ENCODE results near the gene MT1M. TPM values are rescaled to one million over a fixed set of nuclear protein-coding genes. Genes with fewer than 3 reads are reported as not detected.
"Not testable (repeated sequence)": the region's sequence is repeated elsewhere in the genome, so short reads cannot be mapped to it uniquely, and the experiment has no call there.

Gene MT1M
- total RNA-seq (2.4 TPM), polyA plus RNA-seq (ENCODE audit: insufficient read depth in 1 of 8, insufficient read length in 8 of 8, low replicate concordance in 1 of 8) (1 to 10 TPM in 2 of 8 donors, under 1 TPM in 6; 0.34 to 1.2 (median 0.59) TPM)
- long read RNA-seq, donor 1: 0 reads
- long read RNA-seq, donor 2: 0 reads
- long read RNA-seq, donor 3: 0 reads
- long read RNA-seq, donor 4: 0 reads
- long read RNA-seq, donor 5, partial matches to known transcripts: 0 of 1 reads
- long read RNA-seq, donor 5, other reads (novel, unspliced or antisense): 0 of 1 reads
- long read RNA-seq, donor 6, partial matches to known transcripts: 0 of 1 reads
- long read RNA-seq, donor 6, other reads (novel, unspliced or antisense): 0 of 1 reads
- long read RNA-seq, donor 7: 0 reads
- long read RNA-seq, donor 8, partial matches to known transcripts: 0 of 1 reads
- long read RNA-seq, donor 8, other reads (novel, unspliced or antisense): 0 of 1 reads
- long read RNA-seq, donor 9, partial matches to known transcripts: 0 of 1 reads
- long read RNA-seq, donor 9, other reads (novel, unspliced or antisense): 0 of 1 reads
- long read RNA-seq, donor 10: 0 reads
- long read RNA-seq, donor 11, partial matches to known transcripts: 0 of 4 reads
- long read RNA-seq, donor 11, other reads (novel, unspliced or antisense): 0 of 4 reads

DNA sequence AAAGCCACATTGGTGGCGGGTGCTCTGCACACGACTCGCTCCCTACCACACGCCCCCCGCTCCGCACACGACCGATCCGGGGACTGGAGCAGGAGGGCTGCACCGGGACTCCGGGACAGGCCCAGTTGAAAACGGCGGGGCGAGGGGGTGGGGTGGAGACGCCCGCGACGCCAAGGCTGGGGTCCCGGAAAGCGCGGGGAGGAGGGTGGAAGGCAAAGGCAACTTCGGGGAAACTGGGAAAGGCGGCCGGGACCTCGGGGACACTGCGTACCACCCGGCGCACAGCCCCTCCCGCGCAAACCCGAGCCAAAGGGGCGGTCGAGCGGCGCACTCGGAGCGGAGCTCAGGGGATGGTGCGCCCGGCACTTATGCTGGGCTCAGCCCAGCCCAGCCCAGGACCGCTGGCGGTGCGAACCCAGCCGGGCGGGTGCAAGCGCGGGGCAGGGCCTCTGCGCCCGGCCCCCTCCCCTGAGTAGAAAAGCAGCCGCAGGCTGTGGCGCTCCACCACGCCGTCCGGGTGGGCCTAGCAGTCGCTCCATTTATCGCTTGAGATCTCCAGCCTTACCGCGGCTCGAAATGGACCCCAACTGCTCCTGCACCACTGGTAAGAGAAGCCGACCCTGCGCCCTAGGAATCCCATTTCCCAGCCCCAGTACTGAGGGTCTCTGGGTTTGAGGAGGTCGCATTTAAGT lies at the start of gene MT1M:
Gene MT1M, plus strand, starts transcription at position 504 of the 692 bp plus-strand sequence. Its CDS starts 73 bp downstream, at position 577.
- peaks cover 68% of the 10 kb centered on the region for H3K27me3 ChIP-seq (ENCODE audit: control insufficient read depth, insufficient read depth, low read length)
- H3K27ac ChIP-seq (ENCODE audit: low read length): peak within 1 kb of the TSS; percentile 2
- H3K4me1 ChIP-seq (ENCODE audit: control insufficient read depth, insufficient read depth, low read length): peaks cover 17% of the 10 kb centered on the region
- H3K4me3 ChIP-seq (ENCODE audit: low read length): peak within 1 kb of the TSS; percentile 43
- no peaks in the 10 kb centered on the region for H3K9me3 ChIP-seq (replicated peaks; ENCODE audit: control insufficient read depth, low read depth, low read length)
- H3K36me3 ChIP-seq (ENCODE audit: control insufficient read depth, insufficient read depth, low read length): no peaks in the 10 kb centered on the region
- peak; percentile 67 for DNase-seq
- under 1% methylated on average over 50 of the region's 61 CpGs for WGBS (ENCODE audit: insufficient coverage)

DNA sequence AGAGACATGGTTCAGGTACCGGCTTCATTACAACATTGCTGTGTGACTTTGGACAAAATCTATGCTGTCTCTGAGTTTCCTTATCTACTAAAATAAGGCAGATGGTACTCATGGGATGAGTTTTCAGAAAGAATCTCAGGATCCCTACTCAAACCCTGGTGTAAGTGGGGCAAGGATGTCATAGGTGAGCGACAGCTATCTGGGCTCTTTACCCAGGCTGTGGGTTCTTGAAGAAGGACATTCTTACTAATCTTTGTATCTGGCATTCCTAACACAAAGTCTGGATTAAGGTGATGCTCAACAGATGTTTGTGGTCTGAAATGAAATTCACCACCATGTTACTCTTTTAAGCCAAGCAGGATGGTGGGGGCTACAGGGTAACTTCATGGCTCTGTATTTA lies 49.5 kb upstream of the MT1M start:
- peaks cover 27% of the 10 kb centered on the region for H3K27me3 ChIP-seq (ENCODE audit: control insufficient read depth, insufficient read depth, low read length)
- not testable (repeated sequence) for H3K9me3 ChIP-seq (replicated peaks; ENCODE audit: control insufficient read depth, low read depth, low read length); H3K4me1 ChIP-seq (ENCODE audit: control insufficient read depth, insufficient read depth, low read length); H3K36me3 ChIP-seq (ENCODE audit: control insufficient read depth, insufficient read depth, low read length); DNase-seq; H3K4me3 ChIP-seq (ENCODE audit: low read length); H3K27ac ChIP-seq (ENCODE audit: low read length)
- WGBS (ENCODE audit: insufficient coverage): no CpG with 5 or more reads among the region's 2 CpGs

DNA sequence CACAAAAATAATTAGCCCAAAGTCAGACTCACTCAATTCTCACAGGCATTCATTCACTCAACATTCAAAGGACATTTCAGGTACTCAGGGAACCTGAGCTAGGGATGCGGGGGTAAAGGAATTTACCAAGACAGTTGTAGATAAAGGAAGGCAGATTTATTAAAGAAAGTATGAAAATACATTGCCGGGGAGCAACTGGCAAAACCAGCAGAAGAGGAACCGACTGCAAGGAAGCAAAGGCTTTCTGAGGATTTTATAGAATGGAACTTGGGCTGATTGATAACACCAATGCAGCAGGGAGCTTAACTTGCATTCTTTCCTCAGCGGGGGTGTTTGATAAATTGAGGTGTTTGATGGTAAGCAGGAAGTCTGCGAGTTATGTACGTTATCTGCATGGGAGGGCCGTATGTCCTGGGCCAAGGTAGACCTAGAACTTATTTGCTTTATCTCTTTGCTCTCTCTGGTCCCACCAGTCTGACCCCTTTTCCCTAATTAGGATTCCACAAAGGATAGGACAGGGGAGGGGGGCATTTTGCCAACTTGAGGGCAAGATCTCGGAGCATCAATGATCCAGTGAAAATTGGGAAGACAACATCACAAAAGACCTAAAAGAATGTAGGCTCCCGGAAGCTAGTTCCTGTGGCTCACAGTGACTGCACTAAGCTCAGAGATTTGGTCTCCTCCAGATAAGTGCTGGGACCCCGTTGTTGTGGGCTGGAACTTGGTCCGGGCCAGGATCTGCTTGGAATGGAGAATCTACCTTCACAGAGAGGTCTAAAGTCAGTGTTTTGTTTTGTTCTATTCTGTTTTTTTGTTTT lies 48.9 kb upstream of the MT1M start:
- H3K36me3 ChIP-seq (ENCODE audit: control insufficient read depth, insufficient read depth, low read length): no peaks in the 10 kb centered on the region
- WGBS (ENCODE audit: insufficient coverage): 72% methylated on average over 4 of the region's 11 CpGs
- H3K4me3 ChIP-seq (ENCODE audit: low read length): no peak overlapping the region
- no peak for DNase-seq
- no peaks in the 10 kb centered on the region for H3K4me1 ChIP-seq (ENCODE audit: control insufficient read depth, insufficient read depth, low read length)
- H3K27ac ChIP-seq (ENCODE audit: low read length): no peak overlapping the region
- no peaks in the 10 kb centered on the region for H3K9me3 ChIP-seq (replicated peaks; ENCODE audit: control insufficient read depth, low read depth, low read length)
- H3K27me3 ChIP-seq (ENCODE audit: control insufficient read depth, insufficient read depth, low read length): peaks cover 33% of the 10 kb centered on the region

DNA sequence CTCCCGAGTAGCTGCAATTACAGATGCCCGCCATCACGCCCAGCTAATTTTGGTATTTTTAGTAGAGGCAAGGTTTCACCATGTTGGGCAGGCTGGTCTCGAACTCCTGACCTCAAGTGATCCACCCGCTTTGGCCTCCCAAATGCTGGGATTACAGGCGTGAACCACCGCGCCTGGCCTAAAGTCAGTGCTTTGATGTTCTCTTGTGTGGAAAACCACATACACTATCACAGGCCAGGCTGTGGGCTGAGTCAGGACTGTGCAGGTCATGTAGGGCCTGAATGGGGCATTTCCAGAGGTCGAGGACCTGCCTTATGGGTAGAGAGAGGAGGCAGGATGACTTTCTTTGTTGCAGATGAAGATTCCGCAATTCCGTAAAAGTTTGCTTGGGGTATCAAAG lies 48.2 kb upstream of the MT1M start:
- no peak overlapping the region for H3K4me3 ChIP-seq (ENCODE audit: low read length)
- H3K36me3 ChIP-seq (ENCODE audit: control insufficient read depth, insufficient read depth, low read length): no peaks in the 10 kb centered on the region
- H3K9me3 ChIP-seq (replicated peaks; ENCODE audit: control insufficient read depth, low read depth, low read length): no peaks in the 10 kb centered on the region
- peaks cover 39% of the 10 kb centered on the region for H3K27me3 ChIP-seq (ENCODE audit: control insufficient read depth, insufficient read depth, low read length)
- WGBS (ENCODE audit: insufficient coverage): 87% methylated on average over 7 of the region's 11 CpGs
- no peak for DNase-seq
- H3K27ac ChIP-seq (ENCODE audit: low read length): no peak overlapping the region
- no peaks in the 10 kb centered on the region for H3K4me1 ChIP-seq (ENCODE audit: control insufficient read depth, insufficient read depth, low read length)

GRCh38 chr16:56588781-56589140 lies 43.7 kb upstream of the MT1M start:
- Histone ChIP-seq H3K4me3 (ENCODE audit: low read length) (peak overlapping the region; percentile 11), H3K36me3 (ENCODE audit: control insufficient read depth, insufficient read depth, low read length) (no peaks in the 10 kb centered on the region), H3K9me3 (replicated peaks; ENCODE audit: control insufficient read depth, low read depth, low read length) (no peaks in the 10 kb centered on the region), H3K27ac (ENCODE audit: low read length) (no peak overlapping the region), H3K4me1 (ENCODE audit: control insufficient read depth, insufficient read depth, low read length) (peaks cover 20% of the 10 kb centered on the region), H3K27me3 (ENCODE audit: control insufficient read depth, insufficient read depth, low read length) (peaks cover 58% of the 10 kb centered on the region)
- DNase-seq: no peak
- WGBS (ENCODE audit: insufficient coverage): 25% methylated on average over 8 of the region's 9 CpGs

GRCh38 chr16:56589141-56590039 lies 43.1 kb upstream of the MT1M start, which contains the start of gene MT3:
TSS of gene MT3 (plus strand) at chr16:56589528. CDS start at chr16:56589591, 63 bp downstream.
- no peak within 1 kb of the TSS for H3K27ac ChIP-seq (ENCODE audit: low read length)
- peaks cover 4% of the 10 kb centered on the region for H3K9me3 ChIP-seq (replicated peaks; ENCODE audit: control insufficient read depth, low read depth, low read length)
- H3K4me3 ChIP-seq (ENCODE audit: low read length): peak within 1 kb of the TSS; percentile 25
- WGBS (ENCODE audit: insufficient coverage): 3% methylated on average over 85 of the region's 87 CpGs
- H3K36me3 ChIP-seq (ENCODE audit: control insufficient read depth, insufficient read depth, low read length): no peaks in the 10 kb centered on the region
- H3K27me3 ChIP-seq (ENCODE audit: control insufficient read depth, insufficient read depth, low read length): peaks cover 55% of the 10 kb centered on the region
- DNase-seq: peak; percentile 53
- H3K4me1 ChIP-seq (ENCODE audit: control insufficient read depth, insufficient read depth, low read length): peaks cover 20% of the 10 kb centered on the region

- WGBS (ENCODE audit: insufficient coverage): 83% methylated on average over 1 of the region's 4 CpGs
- DNase-seq: peak; percentile 43
- Histone ChIP-seq H3K27me3 (ENCODE audit: control insufficient read depth, insufficient read depth, low read length) (peaks cover 47% of the 10 kb centered on the region), H3K4me1 (ENCODE audit: control insufficient read depth, insufficient read depth, low read length) (peaks cover 20% of the 10 kb centered on the region), H3K27ac (ENCODE audit: low read length) (no peak overlapping the region), H3K36me3 (ENCODE audit: control insufficient read depth, insufficient read depth, low read length) (no peaks in the 10 kb centered on the region), H3K4me3 (ENCODE audit: low read length) (no peak overlapping the region), H3K9me3 (replicated peaks; ENCODE audit: control insufficient read depth, low read depth, low read length) (peaks cover 4% of the 10 kb centered on the region)
Measured at GRCh38 chr16:56591377-56592060, 40.9 kb upstream of the MT1M start.

GRCh38 chr16:56593573-56594291 lies 38.7 kb upstream of the MT1M start:
- Histone ChIP-seq H3K4me1 (ENCODE audit: control insufficient read depth, insufficient read depth, low read length) (peaks cover 20% of the 10 kb centered on the region), H3K36me3 (ENCODE audit: control insufficient read depth, insufficient read depth, low read length) (no peaks in the 10 kb centered on the region), H3K4me3 (ENCODE audit: low read length) (no peak overlapping the region), H3K27me3 (ENCODE audit: control insufficient read depth, insufficient read depth, low read length) (peaks cover 25% of the 10 kb centered on the region), H3K9me3 (replicated peaks; ENCODE audit: control insufficient read depth, low read depth, low read length) (peaks cover 4% of the 10 kb centered on the region), H3K27ac (ENCODE audit: low read length) (no peak overlapping the region)
- 60% methylated on average over 2 of the region's 6 CpGs for WGBS (ENCODE audit: insufficient coverage)
- no peak for DNase-seq
